ENCODE measurements around the gene STAM. TPM values are rescaled to one million over a fixed set of nuclear protein-coding genes. Genes with fewer than 3 reads are reported as not detected.
A peak's percentile ranks its signal among the peaks of the same experiment; 100 is the strongest.

STAM gene
- total and polyA plus RNA-seq, 9 of the 15 experiments (the other 6 are each of a cell fraction or from before 2014, with no cell fraction given), result 13.8 to 33.5 (median 26.4) TPM

- TF ChIP-seq FOXP4 (CRISPR knock-in tag; IDR thresholded peaks at IDR 0.05; ENCODE audit: borderline replicate concordance) (no peak), ZNF3 (CRISPR knock-in tag; IDR thresholded peaks at IDR 0.05) (no peak), PRPF4 (IDR thresholded peaks at IDR 0.05; ENCODE audit: insufficient read depth, low read depth, low read length, poor library complexity, severe bottlenecking) (no peak), RUNX1 (IDR thresholded peaks at IDR 0.05; ENCODE audit: low read depth) (no peak), ZFP91 (CRISPR knock-in tag; IDR thresholded peaks at IDR 0.05) (no peak), MAFK (IDR thresholded peaks at IDR 0.05; ENCODE audit: low read length) (peak; percentile 43; the same call in 1 of the 2 replicates), TCF7L2 (IDR thresholded peaks at IDR 0.05; ENCODE audit: low read depth, low read length) (no peak), CHAMP1 (IDR thresholded peaks at IDR 0.05) (peak; percentile 98), DEAF1 (CRISPR knock-in tag; IDR thresholded peaks at IDR 0.05) (no peak; the same call in 1 of the 2 replicates), SMARCA4 (IDR thresholded peaks at IDR 0.05) (peak; percentile 99), ZFP36 (IDR thresholded peaks at IDR 0.05; ENCODE audit: low read depth, low read length, partially characterized antibody) (no peak), ZNF449 (CRISPR knock-in tag; IDR thresholded peaks at IDR 0.05) (no peak; the same call in 1 of the 2 replicates), ZNF324 (CRISPR knock-in tag; IDR thresholded peaks at IDR 0.05) (no peak), ZNF408 (CRISPR knock-in tag; IDR thresholded peaks at IDR 0.05; ENCODE audit: low read depth) (no peak), FOXA3 (CRISPR knock-in tag; conservative IDR thresholded peaks at IDR 0.05 in 1 of 2, IDR thresholded peaks at IDR 0.05 in 1 of 2) (no peak)
Measured at GRCh38 chr10:17662193-17663138, 18.5 kb downstream of the STAM start (continued).
